G401.6 (cell line): ENCODE measurements around the gene USP17L20.
"Not testable (repeated sequence)": the region's sequence is repeated elsewhere in the genome, so short reads cannot be mapped to it uniquely, and the experiment has no call there.

Source experiments
- FAIRE-seq: peaks from 2 replicates; lab custom pipeline; 2012; peaks lifted over from hg19 to GRCh38; lab: Jason Lieb, UNC

Gene USP17L20

GRCh38 chr4:9257824-9258223 lies at the start of gene USP17L20:
Gene USP17L20, plus strand, starts transcription at chr4:9258124. Its CDS starts 0 bp downstream, at chr4:9258124.
- FAIRE-seq, result not testable (repeated sequence)

GRCh38 chr4:9210357-9210756 lies 47.6 kb upstream of the USP17L20 start, which contains the start of gene USP17L10:
Gene USP17L10, plus strand, starts transcription at chr4:9210657. Its CDS starts 0 bp downstream, at chr4:9210657.
- FAIRE-seq, result not testable (repeated sequence)

- FAIRE-seq, result not testable (repeated sequence)
Observed at GRCh38 chr4:9214701-9215100, 43.2 kb upstream of the USP17L20 start.

GRCh38 chr4:9215105-9215504 lies 42.8 kb upstream of the USP17L20 start, which contains the start of gene USP17L11:
Gene USP17L11, plus strand, starts transcription at chr4:9215405. Its CDS starts 0 bp downstream, at chr4:9215405.
- FAIRE-seq, result not testable (repeated sequence)

- FAIRE-seq, result not testable (repeated sequence)
Observed at GRCh38 chr4:9219852-9220251, 38.1 kb upstream of the USP17L20 start, which contains the start of gene USP17L12. Gene USP17L12, plus strand, starts transcription at chr4:9220152. Its CDS starts 0 bp downstream, at chr4:9220152.

GRCh38 chr4:9224596-9224995 lies 33.3 kb upstream of the USP17L20 start, which contains the start of gene USP17L13:
Gene USP17L13, plus strand, starts transcription at chr4:9224896. Its CDS starts 0 bp downstream, at chr4:9224896.
- not testable (repeated sequence) for FAIRE-seq

- FAIRE-seq, result not testable (repeated sequence)
Observed at GRCh38 chr4:9230249-9230648, 27.7 kb upstream of the USP17L20 start.

- not testable (repeated sequence) for FAIRE-seq
Observed at GRCh38 chr4:9234085-9234484, 23.8 kb upstream of the USP17L20 start, which contains the start of gene USP17L15. Gene USP17L15, plus strand, starts transcription at chr4:9234385. Its CDS starts 0 bp downstream, at chr4:9234385.

GRCh38 chr4:9238461-9238860 lies 19.5 kb upstream of the USP17L20 start:
- FAIRE-seq, result not testable (repeated sequence)

GRCh38 chr4:9243579-9243978 lies 14.3 kb upstream of the USP17L20 start, which contains the start of gene USP17L17:
Gene USP17L17, plus strand, starts transcription at chr4:9243879. Its CDS starts 0 bp downstream, at chr4:9243879.
- not testable (repeated sequence) for FAIRE-seq

GRCh38 chr4:9247953-9248680 lies 9.8 kb upstream of the USP17L20 start, which contains the start of gene USP17L18:
Gene USP17L18, plus strand, starts transcription at chr4:9248630. Its CDS starts 0 bp downstream, at chr4:9248630.
- not testable (repeated sequence) for FAIRE-seq

GRCh38 chr4:9253078-9253477 lies 4.8 kb upstream of the USP17L20 start, which contains the start of gene USP17L19:
Gene USP17L19, plus strand, starts transcription at chr4:9253378. Its CDS starts 0 bp downstream, at chr4:9253378.
- FAIRE-seq, result not testable (repeated sequence)

- not testable (repeated sequence) for FAIRE-seq
Observed at GRCh38 chr4:9262572-9262971, 4.6 kb downstream of the USP17L20 start, which contains the start of gene USP17L21. Gene USP17L21, plus strand, starts transcription at chr4:9262872. Its CDS starts 0 bp downstream, at chr4:9262872.

- FAIRE-seq, result not testable (repeated sequence)
Observed at GRCh38 chr4:9267319-9267718, 9.4 kb downstream of the USP17L20 start, which contains the start of gene USP17L22. Gene USP17L22, plus strand, starts transcription at chr4:9267619. Its CDS starts 0 bp downstream, at chr4:9267619.

GRCh38 chr4:9271719-9272118 lies 13.8 kb downstream of the USP17L20 start:
- not testable (repeated sequence) for FAIRE-seq
